GM21367 (cell line): Measurements from ENCODE around the gene BEST2.

ENCODE experiments used
- ATAC-seq: cut with Tn5 transposase; IDR thresholded peaks from one replicate; pipeline ENCODE4 v1.9.1; 2021; ENCODE audit not compliant: unreplicated experiment

The BEST2 gene

DNA sequence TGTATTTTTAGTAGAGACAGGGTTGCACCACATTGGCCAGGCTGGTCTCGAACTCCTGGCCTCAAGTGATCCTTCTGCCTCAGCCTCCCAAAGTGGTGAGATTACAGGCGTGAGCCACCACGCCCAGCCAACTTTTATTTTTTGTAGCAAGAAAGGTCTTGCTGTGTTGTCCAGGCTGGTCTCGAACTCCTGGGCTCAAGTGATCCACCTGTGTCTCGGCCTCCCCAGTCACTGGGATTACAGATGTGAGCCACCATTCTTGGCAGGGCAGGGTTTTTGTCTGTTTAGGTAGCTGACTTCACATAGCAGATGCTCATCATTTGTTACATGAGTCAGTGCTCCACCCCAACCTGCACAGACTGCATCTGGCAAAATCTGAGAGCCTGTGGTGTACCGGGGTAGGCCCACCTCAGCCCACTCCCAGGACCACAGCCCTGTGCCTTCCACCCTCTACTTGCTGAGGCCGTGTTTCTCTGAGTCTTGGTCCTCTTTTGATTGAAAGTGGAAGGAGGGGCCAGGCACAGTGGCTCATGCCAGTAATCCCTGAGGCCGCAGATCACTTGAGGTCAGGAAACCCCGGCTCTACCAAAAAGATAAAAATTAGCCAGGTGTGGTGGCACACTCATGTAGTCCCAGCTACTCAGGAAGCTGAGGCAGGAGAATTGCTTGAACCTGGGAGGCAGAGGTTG, 23.7 kb upstream of the BEST2 start:
- ATAC-seq, result no peak

DNA sequence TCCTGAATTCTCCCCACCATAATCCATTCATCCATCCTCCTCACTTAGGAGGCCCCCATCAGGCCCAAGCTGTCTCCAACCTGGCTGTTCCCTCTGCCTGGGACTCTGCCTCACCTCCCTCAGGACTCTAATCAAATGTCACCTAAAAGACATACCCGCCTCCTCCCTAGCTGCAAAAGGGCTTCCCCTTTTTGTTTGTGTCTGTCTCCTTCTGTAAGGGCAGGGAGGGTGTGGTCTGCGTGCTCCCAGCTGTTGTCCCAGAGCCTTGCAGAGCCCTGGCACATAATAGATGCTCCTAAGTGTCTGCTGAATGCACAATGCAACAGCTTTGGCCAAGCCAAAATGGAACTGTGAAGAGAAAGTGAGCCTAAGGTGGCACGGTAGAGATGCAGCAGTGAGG, 21.5 kb upstream of the BEST2 start:
- ATAC-seq, result no peak

DNA sequence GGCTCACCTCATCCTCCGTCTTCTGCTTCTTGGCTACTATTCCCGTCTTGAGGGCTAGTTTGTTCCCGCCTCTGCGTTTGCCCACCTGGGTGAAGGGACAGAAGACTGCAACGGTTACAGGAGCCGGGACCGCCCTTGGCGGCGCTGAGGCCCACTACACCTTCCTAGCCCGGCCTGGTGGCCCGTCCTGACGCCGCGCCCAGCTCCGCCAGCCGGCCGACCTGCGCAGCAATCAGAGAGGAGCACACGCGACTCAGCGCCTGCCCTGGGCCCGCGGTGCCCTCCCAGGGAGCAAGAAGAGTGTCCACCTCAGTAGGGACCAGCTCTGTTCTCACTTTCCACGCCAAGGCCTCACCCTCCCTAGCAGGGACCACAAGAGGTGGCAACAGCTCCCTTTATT, 20.3 kb upstream of the BEST2 start:
- no peak for ATAC-seq

DNA sequence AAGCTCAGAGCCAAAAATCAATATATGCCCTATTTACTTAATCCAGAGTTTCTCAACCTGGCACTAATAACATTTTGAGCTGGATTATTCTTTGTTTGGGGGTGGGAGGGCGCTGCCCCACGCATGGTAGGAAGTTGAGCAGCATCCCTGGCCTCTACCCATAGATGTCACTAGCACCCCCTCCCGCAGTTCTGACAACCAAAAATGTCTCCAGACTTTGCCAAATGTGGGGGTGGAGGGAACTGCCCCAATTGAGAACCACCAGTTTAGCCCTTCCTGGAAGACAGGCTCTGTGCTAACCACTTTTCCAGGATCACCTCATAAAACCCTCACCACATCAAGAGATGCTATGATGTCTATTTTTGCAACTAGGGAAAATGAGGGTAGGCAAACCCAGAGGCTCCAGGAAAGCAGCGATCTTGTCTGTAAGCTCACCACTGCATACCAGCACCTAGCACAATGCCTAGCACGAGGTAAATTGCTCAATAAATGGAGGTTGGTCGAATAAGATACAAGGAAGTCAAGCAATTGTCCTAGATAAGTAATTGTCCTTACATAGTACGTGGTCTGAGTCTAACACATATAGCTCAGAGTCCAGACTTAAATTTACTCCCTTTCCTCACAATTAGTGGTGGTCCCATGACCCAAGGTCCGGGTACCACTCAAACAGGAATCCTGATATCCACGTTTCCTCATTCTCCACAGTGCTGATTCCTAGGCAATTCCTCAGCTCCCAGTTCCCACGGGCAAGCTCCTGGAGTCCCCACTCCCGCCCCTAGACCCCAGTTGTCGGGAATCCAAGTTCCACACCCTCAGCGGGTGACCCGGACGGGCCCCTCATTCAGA, 18.0 kb upstream of the BEST2 start:
- no peak for ATAC-seq

DNA sequence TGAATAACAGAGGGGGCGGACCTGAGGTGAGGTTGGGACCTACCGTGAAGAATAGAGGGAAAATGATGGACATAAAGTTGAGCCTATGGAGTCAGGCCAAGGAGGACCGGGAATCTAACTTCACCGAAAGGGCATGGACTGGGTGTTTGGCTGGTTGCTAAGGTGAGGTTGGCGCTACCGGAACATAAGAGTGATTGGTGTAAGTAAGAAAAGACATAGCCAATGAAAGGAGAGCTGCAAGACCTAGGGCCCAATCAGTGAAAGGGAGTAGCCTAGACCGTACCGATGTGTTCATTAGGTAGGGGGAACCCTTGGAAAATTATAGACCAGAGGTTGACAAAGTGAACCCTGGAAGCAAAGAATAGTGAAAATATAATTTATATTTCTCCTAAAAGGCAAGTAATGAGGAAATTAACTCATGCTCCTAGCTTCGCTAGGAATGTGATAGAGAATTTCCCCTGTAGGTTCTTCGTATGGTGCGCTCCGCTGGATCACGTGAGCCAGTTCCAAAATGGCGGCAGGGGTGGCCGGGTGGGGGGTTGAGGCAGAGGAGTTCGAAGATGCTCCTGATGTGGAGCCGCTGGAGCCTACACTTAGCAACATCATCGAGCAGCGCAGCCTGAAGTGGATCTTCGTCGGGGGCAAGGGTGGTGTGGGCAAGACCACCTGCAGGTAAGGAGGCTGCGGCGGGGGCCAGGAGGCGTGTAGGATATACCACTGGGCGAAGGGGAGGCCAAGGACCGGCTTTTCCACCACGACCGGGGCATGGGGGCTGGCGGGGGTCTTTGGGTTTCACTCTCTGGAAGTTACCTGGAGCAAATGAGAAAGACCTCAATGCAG, 14.4 kb upstream of the BEST2 start, which contains the start of gene GET3:
Gene GET3 (plus strand): TSS at position 503 of the 840 bp plus-strand sequence. CDS start 9 bp downstream, at position 512.
- ATAC-seq, result peak; percentile 54

DNA sequence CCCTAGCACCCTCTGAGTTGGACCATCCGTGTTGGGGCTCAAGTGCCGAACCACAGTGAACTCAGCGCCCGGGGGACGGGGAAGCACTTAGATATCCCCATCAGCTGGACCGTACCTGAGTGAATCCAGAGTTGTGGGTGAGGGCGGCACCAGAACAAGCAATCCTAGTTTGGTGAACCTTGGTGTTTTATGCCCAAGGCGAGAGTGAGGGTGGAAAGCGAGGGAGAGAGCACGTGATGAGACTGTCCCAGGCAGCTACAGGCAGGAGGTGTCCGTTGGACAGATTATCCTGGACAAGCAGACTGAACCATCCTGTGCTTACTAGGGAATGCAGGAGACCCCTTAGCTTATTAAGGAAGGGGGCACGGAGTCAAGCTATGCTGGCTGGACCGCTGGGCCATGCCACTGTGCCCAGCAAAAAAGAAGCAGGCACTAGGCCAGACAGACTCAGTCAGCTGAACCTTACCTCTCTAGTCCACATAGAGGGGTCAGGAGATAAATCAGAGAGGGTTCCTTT, 13.7 kb upstream of the BEST2 start:
- no peak for ATAC-seq

DNA sequence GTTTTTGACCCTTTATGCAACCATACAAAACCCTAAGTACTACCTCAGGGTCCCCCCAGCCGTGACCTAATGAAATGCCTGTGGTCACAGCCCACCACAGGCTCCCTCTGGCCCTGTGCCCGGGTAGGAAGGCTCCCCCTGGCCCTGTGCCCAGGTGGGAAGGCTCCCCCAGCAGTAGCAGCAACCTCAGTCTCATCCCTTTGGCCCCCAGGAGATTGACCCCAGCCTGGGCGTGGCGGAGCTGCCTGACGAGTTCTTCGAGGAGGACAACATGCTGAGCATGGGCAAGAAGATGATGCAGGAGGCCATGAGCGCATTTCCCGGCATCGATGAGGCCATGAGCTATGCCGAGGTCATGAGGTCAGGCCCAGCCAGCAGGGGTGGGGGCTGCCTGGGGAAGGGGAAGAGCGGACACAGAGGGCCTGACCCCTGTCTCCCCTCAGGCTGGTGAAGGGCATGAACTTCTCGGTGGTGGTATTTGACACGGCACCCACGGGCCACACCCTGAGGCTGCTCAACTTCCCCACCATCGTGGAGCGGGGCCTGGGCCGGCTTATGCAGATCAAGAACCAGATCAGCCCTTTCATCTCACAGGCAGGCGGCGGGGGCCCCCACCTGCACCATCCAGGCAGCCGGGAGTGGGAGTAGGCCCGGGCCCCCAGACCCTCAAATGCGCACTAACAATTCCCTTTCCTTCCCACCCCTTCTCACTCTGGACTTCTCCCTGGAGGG, 6.3 kb upstream of the BEST2 start:
- ATAC-seq, result no peak

DNA sequence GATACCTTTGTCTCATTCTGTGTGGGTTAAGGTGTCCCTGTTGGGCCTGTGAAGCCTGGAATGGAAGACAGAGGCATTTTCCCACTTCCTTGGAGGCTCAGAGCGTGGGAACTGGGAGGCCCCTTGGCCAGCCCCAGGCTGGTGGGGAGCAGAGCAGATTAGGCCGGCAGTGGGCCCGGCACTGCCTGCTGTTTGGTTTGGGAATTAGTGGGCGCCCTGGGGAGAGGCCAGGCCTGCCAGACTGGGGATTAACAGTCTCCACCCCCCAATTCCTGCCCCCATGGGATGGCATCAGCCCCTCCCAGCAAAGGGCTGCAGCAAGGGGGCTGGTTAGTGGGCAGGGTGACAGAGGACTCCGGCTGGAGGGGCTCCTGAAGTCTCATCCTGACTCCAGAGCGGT, 3.1 kb upstream of the BEST2 start:
- ATAC-seq, result no peak

DNA sequence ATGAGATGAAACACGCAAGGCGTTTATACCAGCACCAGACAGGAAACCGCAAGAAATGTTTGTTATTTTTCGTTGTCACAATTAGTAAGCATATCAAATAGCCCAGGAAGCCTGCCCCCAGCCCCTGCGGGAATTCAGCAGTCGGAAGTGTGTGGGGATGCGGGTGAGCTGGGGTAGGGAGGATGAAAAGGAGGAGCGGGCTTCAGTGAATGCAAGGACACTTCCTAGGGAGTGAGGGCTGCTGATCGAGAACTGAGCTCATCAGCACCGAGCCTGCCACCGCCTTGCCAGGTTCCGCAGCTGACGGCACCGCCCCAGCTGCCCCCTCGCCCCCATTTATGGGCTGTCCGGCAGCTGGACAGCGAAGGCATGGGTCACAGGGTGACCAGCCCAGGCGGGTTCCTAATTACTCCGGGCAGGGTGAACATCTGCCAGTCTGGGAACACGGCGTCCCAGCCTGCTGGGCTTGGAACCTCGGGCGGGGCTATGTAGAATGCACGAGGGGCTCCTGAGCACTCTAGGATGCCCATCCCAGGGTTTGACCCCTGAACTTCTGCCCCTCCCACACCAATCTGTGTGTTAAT, 1.6 kb upstream of the BEST2 start:
- no peak for ATAC-seq

DNA sequence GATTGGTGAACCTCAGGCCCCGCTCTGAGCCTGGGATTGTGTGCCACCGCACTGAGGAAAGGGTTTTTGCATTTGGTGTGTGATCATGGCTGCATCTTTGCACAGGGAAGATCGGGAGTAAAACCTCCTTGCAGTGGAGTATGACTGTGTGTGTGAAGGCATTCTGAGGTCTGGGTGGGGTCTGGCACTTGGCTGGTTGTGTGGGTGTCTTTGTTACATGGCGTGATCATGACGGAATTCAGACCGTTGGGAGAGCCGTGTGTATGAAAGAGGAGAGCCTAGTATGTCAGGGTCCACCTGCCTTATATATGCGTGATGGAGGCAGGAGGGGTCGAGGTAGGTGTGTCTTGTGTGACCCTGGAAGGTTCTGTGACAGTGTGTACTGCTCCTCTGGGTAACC, 740 bp upstream of the BEST2 start:
- no peak for ATAC-seq

DNA sequence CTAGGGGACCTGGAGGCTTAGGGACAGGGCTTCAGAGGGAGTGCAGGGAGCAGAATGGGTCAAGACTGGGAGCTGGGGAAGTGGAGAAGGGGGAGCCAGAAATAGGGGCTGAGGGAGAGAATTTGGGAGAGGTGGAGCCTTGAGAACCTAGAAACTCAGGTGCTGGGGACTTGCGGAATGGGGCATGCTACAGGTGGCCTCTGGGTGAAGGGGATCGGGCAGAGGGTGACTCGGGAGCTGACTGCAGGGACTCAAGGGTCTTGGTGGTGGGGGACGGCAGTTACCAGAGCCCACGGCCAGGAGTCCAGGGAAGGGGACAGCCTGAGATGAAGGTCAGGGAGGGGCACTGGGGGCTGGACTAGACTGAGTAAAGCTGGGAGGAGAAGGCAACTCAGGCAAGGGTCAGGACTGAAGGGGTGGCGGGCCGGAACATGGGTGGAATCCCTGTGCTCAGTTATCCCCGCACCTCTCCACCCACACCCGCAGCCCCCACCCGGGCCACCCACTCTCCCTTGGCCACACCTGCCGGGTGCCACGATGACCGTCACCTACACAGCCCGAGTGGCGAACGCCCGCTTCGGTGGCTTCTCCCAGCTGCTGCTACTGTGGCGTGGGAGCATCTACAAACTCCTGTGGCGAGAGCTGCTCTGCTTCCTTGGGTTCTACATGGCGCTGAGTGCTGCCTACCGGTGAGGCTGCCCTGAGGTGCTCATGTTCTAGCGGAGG, 628 bp downstream of the BEST2 start:
- ATAC-seq, result no peak

DNA sequence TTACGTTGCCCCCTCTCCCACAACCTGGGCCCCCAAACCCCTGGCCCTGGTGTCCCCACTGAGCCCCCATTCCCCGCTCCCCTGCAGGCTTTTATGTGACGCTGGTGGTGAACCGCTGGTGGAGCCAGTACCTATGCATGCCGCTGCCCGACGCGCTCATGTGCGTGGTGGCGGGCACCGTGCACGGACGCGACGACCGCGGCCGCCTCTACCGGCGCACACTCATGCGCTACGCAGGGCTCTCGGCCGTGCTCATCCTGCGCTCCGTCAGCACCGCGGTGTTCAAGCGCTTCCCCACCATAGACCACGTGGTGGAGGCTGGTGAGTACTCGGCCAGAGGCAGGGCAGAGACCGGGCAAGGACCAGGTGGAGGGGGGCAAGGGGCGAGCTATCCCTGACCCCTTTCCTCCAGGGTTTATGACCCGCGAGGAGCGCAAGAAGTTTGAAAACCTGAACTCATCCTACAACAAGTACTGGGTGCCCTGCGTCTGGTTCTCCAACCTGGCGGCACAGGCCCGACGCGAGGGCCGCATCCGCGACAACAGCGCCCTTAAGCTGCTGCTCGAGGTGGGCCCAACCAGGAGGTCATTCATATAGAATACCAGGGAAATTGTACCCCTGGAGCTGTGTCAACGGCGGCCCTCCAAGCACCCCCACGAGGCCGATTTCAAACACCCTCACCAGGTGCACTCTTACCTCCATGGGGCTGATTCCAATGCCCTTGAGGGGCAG, 3.0 kb downstream of the BEST2 start:
- ATAC-seq, result no peak

DNA sequence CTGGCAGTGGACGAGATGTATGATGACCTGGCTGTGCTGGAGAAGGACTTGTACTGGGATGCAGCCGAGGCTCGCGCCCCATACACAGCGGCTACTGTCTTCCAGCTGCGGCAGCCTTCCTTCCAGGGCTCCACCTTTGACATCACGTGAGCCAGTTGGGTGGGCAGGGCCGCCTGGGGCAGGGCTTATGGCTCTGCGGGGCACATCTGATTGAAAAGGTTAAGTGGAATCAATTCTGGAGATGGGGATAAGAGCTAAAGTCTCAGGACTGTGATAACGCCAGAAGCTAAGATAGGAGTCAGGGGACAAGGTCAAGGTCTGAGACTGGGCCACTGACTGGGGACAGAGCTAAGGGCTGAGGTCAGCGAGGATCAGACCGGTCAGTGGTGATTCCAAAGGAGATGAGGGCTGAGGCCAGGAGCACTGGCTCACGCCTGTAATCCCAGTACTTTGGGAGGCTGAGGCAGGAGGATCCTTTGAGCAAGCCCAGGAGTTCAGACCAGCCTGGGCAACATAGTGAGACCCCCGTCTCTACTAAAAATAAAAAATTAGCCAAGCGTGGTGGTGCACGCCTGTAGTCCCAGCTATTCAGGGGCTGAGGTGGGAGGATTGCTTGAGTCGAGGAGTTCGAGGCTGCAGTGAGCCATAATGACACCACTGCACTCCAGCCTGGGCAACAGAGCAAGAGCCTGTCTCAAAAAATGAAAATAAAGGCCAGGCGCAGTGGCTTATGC, 4.7 kb downstream of the BEST2 start:
- no peak for ATAC-seq

DNA sequence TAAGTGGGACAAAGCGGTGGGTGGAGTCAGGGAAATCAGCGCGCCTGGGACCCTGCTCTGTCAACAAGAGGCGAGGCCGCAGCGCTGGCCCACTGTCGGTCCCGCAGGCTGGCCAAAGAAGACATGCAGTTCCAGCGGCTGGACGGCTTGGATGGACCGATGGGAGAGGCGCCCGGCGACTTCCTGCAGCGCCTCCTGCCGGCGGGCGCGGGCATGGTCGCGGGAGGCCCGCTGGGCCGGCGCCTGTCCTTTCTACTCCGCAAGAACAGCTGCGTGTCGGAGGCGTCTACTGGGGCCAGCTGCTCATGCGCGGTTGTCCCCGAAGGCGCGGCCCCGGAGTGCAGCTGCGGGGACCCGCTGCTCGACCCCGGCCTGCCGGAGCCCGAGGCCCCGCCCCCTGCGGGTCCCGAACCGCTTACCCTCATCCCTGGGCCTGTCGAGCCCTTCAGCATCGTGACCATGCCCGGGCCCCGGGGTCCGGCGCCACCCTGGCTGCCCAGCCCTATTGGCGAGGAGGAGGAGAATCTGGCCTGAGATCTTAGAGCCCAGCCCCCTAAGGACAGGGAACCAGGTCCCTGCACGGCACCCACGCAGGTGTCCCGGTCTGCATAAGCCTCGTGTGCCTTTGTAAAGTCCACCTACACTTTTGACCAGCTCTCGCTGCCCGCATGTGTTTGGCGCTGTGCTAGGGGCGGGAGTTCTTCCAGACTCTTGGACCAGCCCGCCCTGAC, 6.1 kb downstream of the BEST2 start:
- no peak for ATAC-seq

DNA sequence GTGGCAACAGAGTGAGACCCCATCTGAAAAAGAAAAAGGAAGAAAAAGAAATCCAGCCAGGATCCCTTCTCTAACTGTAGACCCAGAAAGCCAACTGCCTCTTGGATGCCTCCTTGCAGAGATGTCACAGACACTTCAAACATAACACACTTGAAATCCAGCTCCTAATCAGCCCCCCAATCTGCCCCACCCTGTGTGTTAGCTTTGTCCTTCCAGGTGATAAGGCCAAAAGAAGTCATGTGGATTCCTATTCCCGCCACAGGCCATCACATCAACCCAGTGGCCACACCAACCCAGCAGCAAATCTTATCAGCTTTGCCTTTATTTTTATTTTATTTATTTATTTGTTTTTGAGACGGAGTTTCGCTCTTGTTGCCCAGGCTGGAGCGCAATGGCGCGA, 8.1 kb downstream of the BEST2 start:
- no peak for ATAC-seq

DNA sequence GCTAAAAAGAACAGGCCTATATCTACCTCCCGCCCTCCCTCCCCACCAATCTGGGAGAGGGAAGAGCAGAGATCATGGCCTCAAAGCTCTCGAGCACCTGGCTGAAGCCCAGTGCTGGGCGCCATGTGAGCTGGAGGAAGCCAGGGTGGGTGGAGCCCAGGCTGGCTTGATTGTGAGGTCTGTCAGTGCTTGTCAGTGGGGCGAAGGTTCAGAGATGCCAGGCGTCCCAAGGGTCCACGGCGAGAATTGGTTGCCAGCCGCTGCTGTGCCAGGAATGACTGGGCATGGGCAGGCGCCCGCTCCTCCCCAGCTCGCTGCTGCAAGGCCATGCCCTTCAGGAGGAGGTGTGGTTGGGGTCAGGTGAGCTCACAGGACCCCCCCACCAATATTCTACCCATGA, 11.5 kb downstream of the BEST2 start:
- ATAC-seq, result no peak

DNA sequence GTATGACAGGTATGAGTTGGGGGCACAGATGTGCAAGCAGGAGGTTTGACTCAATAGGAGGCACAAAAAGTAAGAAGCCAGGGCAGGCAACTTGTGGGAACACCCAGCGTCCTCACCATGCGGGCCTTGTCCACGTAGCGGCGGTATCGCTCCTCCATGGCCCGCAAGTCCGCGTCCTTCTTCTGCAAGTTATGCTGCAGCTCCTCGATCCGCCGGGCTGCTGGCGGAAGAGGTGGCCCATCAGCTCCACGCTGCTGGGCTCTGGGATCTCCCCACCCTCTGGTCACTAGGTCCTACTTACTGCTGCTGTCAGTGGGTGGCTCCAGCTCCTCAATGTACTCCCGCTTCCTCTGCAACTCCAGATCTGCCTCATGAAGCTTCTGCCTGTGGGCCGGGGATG, 13.1 kb downstream of the BEST2 start:
- no peak for ATAC-seq
